SK-N-SH treated with all-trans-retinoic acid at 6 μM for 48 hours (cell line): ENCODE results near the gene PFKM.
"Not testable (repeated sequence)": the region's sequence is repeated elsewhere in the genome, so short reads cannot be mapped to it uniquely, and the experiment has no call there.

Experiments used
- ATAC-seq: fragments of 200-7000 bp; cut with Tn5 transposase; 3 replicates; pipeline ENCODE4 v1.9.1; 2020; ENCODE audit warnings: mild to moderate bottlenecking, moderate library complexity
- ARNTL ChIP-seq: fragments of 450-650 bp; formaldehyde crosslinking; IDR thresholded peaks from 2 replicates; pipeline ENCODE4 v1.5.0; 2020; ENCODE audit warnings: low read depth, mild to moderate bottlenecking, moderate library complexity, borderline replicate concordance
- BACH2 ChIP-seq: fragments of 250-450 bp; sonication (Bioruptor Pico); IDR thresholded peaks from 2 replicates; pipeline ENCODE4 v1.9.0; 2021; ENCODE audit warnings: mild to moderate bottlenecking, borderline replicate concordance
- CSDC2 ChIP-seq: fragments of 250-450 bp; sonication (Bioruptor Pico); IDR thresholded peaks from 2 replicates; pipeline ENCODE4 v1.5.0; 2020; ENCODE audit warnings: mild to moderate bottlenecking, moderate library complexity
- ESRRG ChIP-seq: fragments of 250-450 bp; sonication (Bioruptor Pico); IDR thresholded peaks from 2 replicates; pipeline ENCODE4 v1.6.1; 2021; ENCODE audit warnings: mild to moderate bottlenecking
- GLIS3 ChIP-seq: fragments of 250-450 bp; sonication (Bioruptor Pico); IDR thresholded peaks from 2 replicates; pipeline ENCODE4 v1.5.0; 2020; ENCODE audit warnings: mild to moderate bottlenecking, moderate library complexity
- ISL1 ChIP-seq: fragments of 250-450 bp; sonication (Bioruptor Pico); IDR thresholded peaks from 2 replicates; pipeline ENCODE4 v2.1.2; 2022; ENCODE audit warnings: mild to moderate bottlenecking, moderate library complexity
- PPARA ChIP-seq: fragments of 250-450 bp; sonication (Bioruptor Pico); IDR thresholded peaks from 2 replicates; pipeline ENCODE4 v1.5.0; 2020; ENCODE audit warnings: mild to moderate bottlenecking, borderline replicate concordance
- SNAI2 ChIP-seq: fragments of 250-450 bp; sonication (Bioruptor Pico); IDR thresholded peaks from 2 replicates; pipeline ENCODE4 v1.5.0; 2020; ENCODE audit warnings: mild to moderate bottlenecking, moderate library complexity
- TCF4 ChIP-seq: fragments of 250-450 bp; sonication (Bioruptor Pico); IDR thresholded peaks from 2 replicates; pipeline ENCODE4 v1.8.0; 2021; ENCODE audit warnings: mild to moderate bottlenecking, moderate library complexity, borderline replicate concordance
- TOX ChIP-seq: fragments of 250-450 bp; sonication (Bioruptor Pico); IDR thresholded peaks from 2 replicates; pipeline ENCODE4 v1.8.0; 2021; ENCODE audit warnings: mild to moderate bottlenecking, moderate library complexity, borderline replicate concordance
- ZC3H10 ChIP-seq: fragments of 250-450 bp; sonication (Bioruptor Pico); IDR thresholded peaks from 2 replicates; pipeline ENCODE4 v1.5.1; 2021; ENCODE audit warnings: mild to moderate bottlenecking, moderate library complexity
- ZFP3 ChIP-seq: fragments of 250-450 bp; sonication (Bioruptor Pico); IDR thresholded peaks from 2 replicates; pipeline ENCODE4 v1.5.0; 2020; ENCODE audit warnings: mild to moderate bottlenecking, moderate library complexity
- ZFP30 ChIP-seq: fragments of 450-650 bp; formaldehyde crosslinking; IDR thresholded peaks from 2 replicates; pipeline ENCODE4 v1.5.0; 2022; ENCODE audit warnings: mild to moderate bottlenecking, moderate library complexity
- ZNF565 ChIP-seq: fragments of 450-650 bp; formaldehyde crosslinking; conservative IDR thresholded peaks from 2 replicates; pipeline ENCODE4 v1.5.0; 2020; ENCODE audit warnings: low read depth, mild to moderate bottlenecking, moderate library complexity
- ZNF70 ChIP-seq: fragments of 450-650 bp; formaldehyde crosslinking; IDR thresholded peaks from 2 replicates; pipeline ENCODE4 v1.5.0; 2020; ENCODE audit warnings: mild to moderate bottlenecking, moderate library complexity
- ZNF8 ChIP-seq: fragments of 450-650 bp; formaldehyde crosslinking; IDR thresholded peaks from 2 replicates; pipeline ENCODE4 v1.5.0; 2020; ENCODE audit warnings: mild to moderate bottlenecking, moderate library complexity
- TF ChIP-seq, protein P1 (sequence below): fragments of 250-450 bp; sonication (Bioruptor Pico); IDR thresholded peaks from 2 replicates; pipeline ENCODE4 v1.8.0; 2020; ENCODE audit warnings: mild to moderate bottlenecking, moderate library complexity, borderline replicate concordance
- TF ChIP-seq, protein P2 (sequence below): fragments of 250-450 bp; sonication (Bioruptor Pico); IDR thresholded peaks from 2 replicates; pipeline ENCODE4 v1.5.1; 2020; ENCODE audit warnings: low read depth, mild to moderate bottlenecking, moderate library complexity
- TF ChIP-seq, protein P3 (sequence below): fragments of 250-450 bp; sonication (Bioruptor Pico); IDR thresholded peaks from 2 replicates; pipeline ENCODE4 v1.8.0; 2021; ENCODE audit warnings: low read depth, mild to moderate bottlenecking, moderate library complexity, borderline replicate concordance
- TF ChIP-seq, protein P4 (sequence below): fragments of 250-450 bp; sonication (Bioruptor Pico); IDR thresholded peaks from 2 replicates; pipeline ENCODE4 v1.5.1; 2021; ENCODE audit warnings: mild to moderate bottlenecking, moderate library complexity
- TF ChIP-seq, protein P5 (sequence below): fragments of 250-450 bp; sonication (Bioruptor Pico); IDR thresholded peaks from 2 replicates; pipeline ENCODE4 v1.5.0; 2020; ENCODE audit warnings: mild to moderate bottlenecking, moderate library complexity

Gene PFKM

DNA sequence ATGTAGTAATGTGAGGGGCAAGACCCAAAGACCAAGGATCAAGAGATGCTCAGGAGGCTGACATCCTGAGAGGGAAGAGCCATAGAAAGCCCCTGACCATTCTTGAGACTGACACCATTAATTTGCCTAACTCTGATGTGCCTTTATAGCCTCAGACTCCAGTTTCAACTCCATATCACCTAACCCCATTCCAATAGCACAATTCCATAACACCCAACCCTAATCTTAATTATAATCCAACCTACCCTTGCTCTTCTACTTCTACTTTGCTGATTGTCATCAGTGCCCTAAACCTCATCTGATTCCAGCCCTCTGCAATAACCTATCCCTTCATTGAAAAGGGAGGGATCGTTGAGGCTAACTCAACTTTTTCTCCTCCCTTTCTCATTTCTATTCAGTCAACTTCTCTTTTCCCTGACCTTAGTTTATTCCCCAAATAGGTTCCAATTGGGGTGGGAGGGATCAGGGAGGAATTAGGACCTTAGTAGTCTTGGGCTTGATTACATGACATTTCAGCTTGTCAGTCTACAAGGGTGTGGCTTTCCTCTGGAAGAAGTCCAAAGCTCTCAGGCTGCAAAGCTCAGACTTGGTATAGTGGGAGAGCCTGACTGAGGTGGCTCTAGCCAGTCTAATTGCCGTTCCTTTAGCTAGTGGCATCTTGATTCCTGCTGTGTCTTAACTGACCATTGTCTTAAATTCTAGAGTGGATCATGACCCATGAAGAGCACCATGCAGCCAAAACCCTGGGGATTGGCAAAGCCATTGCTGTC is 3.1 kb downstream of the PFKM start:
- no peak for ATAC-seq
- TF ChIP-seq TOX (no peak), BACH2 (CRISPR knock-in tag) (no peak), PPARA (no peak), ZNF565 (CRISPR knock-in tag) (no peak), ZFP3 (CRISPR knock-in tag) (no peak), GLIS3 (CRISPR knock-in tag) (no peak), TCF4 (no peak), SNAI2 (CRISPR knock-in tag) (no peak), CSDC2 (CRISPR knock-in tag) (no peak), ZNF8 (no peak), ISL1 (CRISPR knock-in tag) (no peak), ZNF70 (CRISPR knock-in tag) (no peak), ZFP30 (CRISPR knock-in tag) (no peak), ESRRG (no peak)
- TF ChIP-seq, protein P1, sequence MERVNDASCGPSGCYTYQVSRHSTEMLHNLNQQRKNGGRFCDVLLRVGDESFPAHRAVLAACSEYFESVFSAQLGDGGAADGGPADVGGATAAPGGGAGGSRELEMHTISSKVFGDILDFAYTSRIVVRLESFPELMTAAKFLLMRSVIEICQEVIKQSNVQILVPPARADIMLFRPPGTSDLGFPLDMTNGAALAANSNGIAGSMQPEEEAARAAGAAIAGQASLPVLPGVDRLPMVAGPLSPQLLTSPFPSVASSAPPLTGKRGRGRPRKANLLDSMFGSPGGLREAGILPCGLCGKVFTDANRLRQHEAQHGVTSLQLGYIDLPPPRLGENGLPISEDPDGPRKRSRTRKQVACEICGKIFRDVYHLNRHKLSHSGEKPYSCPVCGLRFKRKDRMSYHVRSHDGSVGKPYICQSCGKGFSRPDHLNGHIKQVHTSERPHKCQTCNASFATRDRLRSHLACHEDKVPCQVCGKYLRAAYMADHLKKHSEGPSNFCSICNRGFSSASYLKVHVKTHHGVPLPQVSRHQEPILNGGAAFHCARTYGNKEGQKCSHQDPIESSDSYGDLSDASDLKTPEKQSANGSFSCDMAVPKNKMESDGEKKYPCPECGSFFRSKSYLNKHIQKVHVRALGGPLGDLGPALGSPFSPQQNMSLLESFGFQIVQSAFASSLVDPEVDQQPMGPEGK (CRISPR knock-in tag), result no peak
- TF ChIP-seq, protein P2, sequence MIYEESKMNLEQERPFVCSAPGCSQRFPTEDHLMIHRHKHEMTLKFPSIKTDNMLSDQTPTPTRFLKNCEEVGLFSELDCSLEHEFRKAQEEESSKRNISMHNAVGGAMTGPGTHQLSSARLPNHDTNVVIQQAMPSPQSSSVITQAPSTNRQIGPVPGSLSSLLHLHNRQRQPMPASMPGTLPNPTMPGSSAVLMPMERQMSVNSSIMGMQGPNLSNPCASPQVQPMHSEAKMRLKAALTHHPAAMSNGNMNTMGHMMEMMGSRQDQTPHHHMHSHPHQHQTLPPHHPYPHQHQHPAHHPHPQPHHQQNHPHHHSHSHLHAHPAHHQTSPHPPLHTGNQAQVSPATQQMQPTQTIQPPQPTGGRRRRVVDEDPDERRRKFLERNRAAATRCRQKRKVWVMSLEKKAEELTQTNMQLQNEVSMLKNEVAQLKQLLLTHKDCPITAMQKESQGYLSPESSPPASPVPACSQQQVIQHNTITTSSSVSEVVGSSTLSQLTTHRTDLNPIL (CRISPR knock-in tag), result no peak
- TF ChIP-seq, protein P3, sequence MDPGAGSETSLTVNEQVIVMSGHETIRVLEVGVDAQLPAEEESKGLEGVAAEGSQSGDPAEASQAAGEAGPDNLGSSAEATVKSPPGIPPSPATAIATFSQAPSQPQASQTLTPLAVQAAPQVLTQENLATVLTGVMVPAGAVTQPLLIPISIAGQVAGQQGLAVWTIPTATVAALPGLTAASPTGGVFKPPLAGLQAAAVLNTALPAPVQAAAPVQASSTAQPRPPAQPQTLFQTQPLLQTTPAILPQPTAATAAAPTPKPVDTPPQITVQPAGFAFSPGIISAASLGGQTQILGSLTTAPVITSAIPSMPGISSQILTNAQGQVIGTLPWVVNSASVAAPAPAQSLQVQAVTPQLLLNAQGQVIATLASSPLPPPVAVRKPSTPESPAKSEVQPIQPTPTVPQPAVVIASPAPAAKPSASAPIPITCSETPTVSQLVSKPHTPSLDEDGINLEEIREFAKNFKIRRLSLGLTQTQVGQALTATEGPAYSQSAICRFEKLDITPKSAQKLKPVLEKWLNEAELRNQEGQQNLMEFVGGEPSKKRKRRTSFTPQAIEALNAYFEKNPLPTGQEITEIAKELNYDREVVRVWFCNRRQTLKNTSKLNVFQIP, result no peak
- TF ChIP-seq, protein P4, sequence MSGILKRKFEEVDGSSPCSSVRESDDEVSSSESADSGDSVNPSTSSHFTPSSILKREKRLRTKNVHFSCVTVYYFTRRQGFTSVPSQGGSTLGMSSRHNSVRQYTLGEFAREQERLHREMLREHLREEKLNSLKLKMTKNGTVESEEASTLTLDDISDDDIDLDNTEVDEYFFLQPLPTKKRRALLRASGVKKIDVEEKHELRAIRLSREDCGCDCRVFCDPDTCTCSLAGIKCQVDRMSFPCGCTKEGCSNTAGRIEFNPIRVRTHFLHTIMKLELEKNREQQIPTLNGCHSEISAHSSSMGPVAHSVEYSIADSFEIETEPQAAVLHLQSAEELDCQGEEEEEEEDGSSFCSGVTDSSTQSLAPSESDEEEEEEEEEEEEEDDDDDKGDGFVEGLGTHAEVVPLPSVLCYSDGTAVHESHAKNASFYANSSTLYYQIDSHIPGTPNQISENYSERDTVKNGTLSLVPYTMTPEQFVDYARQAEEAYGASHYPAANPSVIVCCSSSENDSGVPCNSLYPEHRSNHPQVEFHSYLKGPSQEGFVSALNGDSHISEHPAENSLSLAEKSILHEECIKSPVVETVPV (CRISPR knock-in tag), result no peak

DNA sequence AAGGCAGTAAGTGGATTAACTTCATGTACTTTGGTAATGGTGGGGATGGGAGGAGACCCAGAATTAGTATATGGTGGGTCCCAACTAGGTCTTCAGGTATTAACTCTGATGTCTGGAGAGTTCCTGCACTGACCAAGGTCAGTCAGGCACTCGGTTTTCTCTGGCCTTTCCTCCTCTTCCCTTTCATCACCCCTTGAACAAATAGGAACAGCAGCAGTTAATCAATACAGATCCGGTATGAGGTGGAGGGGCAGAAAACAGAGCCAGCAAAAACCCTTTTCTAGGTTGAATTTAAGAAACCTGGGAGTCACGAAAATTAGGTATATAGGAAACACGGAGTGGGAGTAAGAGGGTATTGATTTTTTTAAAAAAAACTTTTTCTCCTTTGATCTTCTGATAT is 4.0 kb downstream of the PFKM start:
- ATAC-seq, result no peak
- TF ChIP-seq ZC3H10 (CRISPR knock-in tag) (no peak), ZNF565 (CRISPR knock-in tag) (no peak), ZFP30 (CRISPR knock-in tag) (no peak), ARNTL (CRISPR knock-in tag) (no peak), ZNF70 (CRISPR knock-in tag) (no peak), SNAI2 (CRISPR knock-in tag) (no peak), ZFP3 (CRISPR knock-in tag) (no peak), PPARA (no peak), TCF4 (no peak)
- TF ChIP-seq, protein P5, sequence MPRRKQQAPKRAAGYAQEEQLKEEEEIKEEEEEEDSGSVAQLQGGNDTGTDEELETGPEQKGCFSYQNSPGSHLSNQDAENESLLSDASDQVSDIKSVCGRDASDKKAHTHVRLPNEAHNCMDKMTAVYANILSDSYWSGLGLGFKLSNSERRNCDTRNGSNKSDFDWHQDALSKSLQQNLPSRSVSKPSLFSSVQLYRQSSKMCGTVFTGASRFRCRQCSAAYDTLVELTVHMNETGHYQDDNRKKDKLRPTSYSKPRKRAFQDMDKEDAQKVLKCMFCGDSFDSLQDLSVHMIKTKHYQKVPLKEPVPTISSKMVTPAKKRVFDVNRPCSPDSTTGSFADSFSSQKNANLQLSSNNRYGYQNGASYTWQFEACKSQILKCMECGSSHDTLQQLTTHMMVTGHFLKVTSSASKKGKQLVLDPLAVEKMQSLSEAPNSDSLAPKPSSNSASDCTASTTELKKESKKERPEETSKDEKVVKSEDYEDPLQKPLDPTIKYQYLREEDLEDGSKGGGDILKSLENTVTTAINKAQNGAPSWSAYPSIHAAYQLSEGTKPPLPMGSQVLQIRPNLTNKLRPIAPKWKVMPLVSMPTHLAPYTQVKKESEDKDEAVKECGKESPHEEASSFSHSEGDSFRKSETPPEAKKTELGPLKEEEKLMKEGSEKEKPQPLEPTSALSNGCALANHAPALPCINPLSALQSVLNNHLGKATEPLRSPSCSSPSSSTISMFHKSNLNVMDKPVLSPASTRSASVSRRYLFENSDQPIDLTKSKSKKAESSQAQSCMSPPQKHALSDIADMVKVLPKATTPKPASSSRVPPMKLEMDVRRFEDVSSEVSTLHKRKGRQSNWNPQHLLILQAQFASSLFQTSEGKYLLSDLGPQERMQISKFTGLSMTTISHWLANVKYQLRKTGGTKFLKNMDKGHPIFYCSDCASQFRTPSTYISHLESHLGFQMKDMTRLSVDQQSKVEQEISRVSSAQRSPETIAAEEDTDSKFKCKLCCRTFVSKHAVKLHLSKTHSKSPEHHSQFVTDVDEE (CRISPR knock-in tag), result no peak
- TF ChIP-seq, protein P1 (CRISPR knock-in tag), result no peak
- TF ChIP-seq, protein P4 (CRISPR knock-in tag), result no peak

DNA sequence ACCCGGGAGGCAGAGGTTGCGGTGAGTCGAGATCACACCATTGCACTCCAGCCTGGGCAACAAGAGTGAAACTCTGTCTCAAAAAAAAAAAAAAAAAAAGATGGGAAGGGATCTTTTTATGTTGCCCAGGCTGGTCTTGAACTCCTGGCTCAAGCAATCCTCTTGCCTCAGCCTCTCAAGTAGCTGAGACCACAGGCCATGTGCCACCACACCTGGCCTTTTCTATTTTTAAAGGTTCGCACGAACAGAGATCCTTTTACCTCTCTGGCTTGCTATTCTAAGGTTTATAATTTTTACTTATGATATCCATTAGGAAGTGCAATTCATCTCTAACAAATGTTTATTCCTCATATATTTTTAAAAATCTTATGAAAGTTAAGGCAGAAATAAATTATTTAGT is 6.4 kb downstream of the PFKM start:
- not testable (repeated sequence) for ATAC-seq
